ENCODE measurements around the gene ATOSB.

The ATOSB gene

DNA sequence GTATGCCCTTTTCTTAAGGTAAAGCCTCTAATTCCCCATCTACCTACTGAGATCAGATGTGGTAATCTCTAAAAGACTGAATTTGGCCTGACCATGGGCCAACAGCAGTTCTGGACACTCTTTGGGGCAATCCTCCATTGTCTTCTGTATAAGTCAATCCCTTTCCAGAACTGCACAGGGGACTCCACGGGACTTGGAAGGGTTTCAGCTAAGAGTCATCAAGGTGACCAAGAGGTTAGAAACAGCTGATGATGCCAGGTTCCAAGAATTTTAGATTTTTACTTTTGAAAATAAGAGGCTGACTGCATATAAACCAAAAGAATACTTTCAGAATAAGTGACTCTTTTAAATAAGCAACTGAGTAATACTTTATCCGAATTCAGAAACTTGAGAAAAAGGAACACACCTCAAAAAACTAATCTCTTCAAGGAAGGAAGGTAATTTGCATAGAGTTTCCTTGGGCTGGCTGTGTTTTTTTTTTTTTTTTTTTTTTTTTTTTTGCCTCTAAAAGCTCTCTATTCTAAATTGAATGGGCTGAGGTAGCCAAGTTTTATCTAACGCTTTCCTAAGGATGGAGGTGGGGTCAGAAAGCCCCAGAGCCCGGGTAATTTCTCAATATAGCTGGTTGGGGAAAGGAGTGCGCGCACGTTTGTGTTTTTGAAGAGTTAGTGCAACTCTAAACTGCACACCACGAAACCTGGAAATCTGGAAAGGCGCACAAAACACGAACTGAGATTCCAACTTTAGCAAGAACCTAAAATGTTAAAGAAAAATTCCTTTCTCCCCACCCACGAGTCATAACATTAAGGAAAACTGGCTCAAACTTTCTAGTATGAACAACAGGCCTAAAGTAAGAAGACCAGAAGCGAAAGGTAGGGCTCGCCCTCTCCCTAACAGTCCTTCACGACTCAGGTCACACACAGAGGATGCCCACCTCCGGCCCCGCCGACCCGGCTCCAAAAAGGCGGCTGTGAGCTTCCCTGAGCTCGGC is 44.5 kb downstream of the ATOSB start:
- H3K4me1 ChIP-seq (ENCODE audit: control insufficient read depth, low read depth, low read length) = peaks cover 12% of the 10 kb centered on the region
- H2BK5ac ChIP-seq (ENCODE audit: low read length) = peak overlapping the region; percentile 67
- peaks cover 16% of the 10 kb centered on the region for H3K79me1 ChIP-seq (ENCODE audit: low read length)
- peak overlapping the region; percentile 64 for H3K4ac ChIP-seq (ENCODE audit: low read depth, low read length)
- WGBS (ENCODE audit: extremely low coverage, insufficient coverage, low lambda C conversion rate) = no CpG with 5 or more reads among the region's 20 CpGs
- peak overlapping the region; percentile 99 for H3K4me3 ChIP-seq (ENCODE audit: low read length)
- no peak overlapping the region for H2BK120ac ChIP-seq (ENCODE audit: low read depth, low read length)
- H3K27me3 ChIP-seq (ENCODE audit: insufficient read depth, low read length, poor library complexity) = no peaks in the 10 kb centered on the region
- H4K8ac ChIP-seq (ENCODE audit: low read depth, low read length) = peak overlapping the region; percentile 59
- H3K36me3 ChIP-seq (ENCODE audit: control insufficient read depth, insufficient read depth, low read length) = peaks cover 28% of the 10 kb centered on the region
- H2BK15ac ChIP-seq (replicated peaks; ENCODE audit: low read depth) = no peak overlapping the region
- peaks cover 56% of the 10 kb centered on the region for H3K79me2 ChIP-seq (ENCODE audit: control insufficient read depth, insufficient read depth, low read length)
- H3K4me2 ChIP-seq (ENCODE audit: low read length) = peak overlapping the region; percentile 100
- peak overlapping the region; percentile 75 for H2AK5ac ChIP-seq (ENCODE audit: low read length)
- peak overlapping the region; percentile 96 for H3K27ac ChIP-seq (ENCODE audit: low read depth, low read length)
- H3K9ac ChIP-seq (ENCODE audit: low read length) = peak overlapping the region; percentile 99
- no peak overlapping the region for H4K5ac ChIP-seq (ENCODE audit: low read length)
- H3K18ac ChIP-seq (ENCODE audit: low read length) = peak overlapping the region; percentile 86
- H3K23ac ChIP-seq (ENCODE audit: low read length) = peak overlapping the region; percentile 95
- DNase-seq = peak; percentile 49
- H3K56ac ChIP-seq (ENCODE audit: low read length) = peak overlapping the region; percentile 99

DNA sequence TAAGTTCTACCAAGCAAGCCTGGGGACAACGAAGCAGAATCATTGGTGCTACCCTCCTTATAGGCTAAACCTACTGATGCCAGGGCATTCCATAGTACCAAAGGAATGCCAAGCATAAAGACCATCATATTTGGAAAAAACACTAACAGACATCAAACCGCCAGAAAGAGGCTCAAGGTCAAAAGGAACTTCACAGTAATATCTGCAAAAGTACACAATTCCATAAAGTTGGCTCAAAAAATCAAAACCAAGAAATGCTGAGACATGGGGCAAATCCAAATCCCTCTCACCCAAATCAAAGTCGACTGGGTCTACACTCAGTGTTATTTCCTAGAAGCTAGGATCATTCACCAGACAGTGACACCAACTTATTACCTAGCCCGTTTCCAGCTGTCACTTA is 46.6 kb downstream of the ATOSB start:
- no peak overlapping the region for H2BK120ac ChIP-seq (ENCODE audit: low read depth, low read length)
- no CpG with 5 or more reads among the region's 4 CpGs for WGBS (ENCODE audit: extremely low coverage, insufficient coverage, low lambda C conversion rate)
- no peak overlapping the region for H4K8ac ChIP-seq (ENCODE audit: low read depth, low read length)
- H3K4me2 ChIP-seq (ENCODE audit: low read length) = peak overlapping the region; percentile 52
- H2AK5ac ChIP-seq (ENCODE audit: low read length) = no peak overlapping the region
- peaks cover 25% of the 10 kb centered on the region for H3K79me1 ChIP-seq (ENCODE audit: low read length)
- H3K27me3 ChIP-seq (ENCODE audit: insufficient read depth, low read length, poor library complexity) = no peaks in the 10 kb centered on the region
- peaks cover 36% of the 10 kb centered on the region for H3K36me3 ChIP-seq (ENCODE audit: control insufficient read depth, insufficient read depth, low read length)
- no peak overlapping the region for H3K27ac ChIP-seq (ENCODE audit: low read depth, low read length)
- peak overlapping the region; percentile 60 for H3K56ac ChIP-seq (ENCODE audit: low read length)
- no peak overlapping the region for H2BK15ac ChIP-seq (replicated peaks; ENCODE audit: low read depth)
- H3K9ac ChIP-seq (ENCODE audit: low read length) = peak overlapping the region; percentile 59
- no peak for DNase-seq
- H3K4ac ChIP-seq (ENCODE audit: low read depth, low read length) = no peak overlapping the region
- H3K23ac ChIP-seq (ENCODE audit: low read length) = no peak overlapping the region
- no peak overlapping the region for H3K4me3 ChIP-seq (ENCODE audit: low read length)
- no peak overlapping the region for H3K18ac ChIP-seq (ENCODE audit: low read length)
- H2BK5ac ChIP-seq (ENCODE audit: low read length) = no peak overlapping the region
- H3K79me2 ChIP-seq (ENCODE audit: control insufficient read depth, insufficient read depth, low read length) = peaks cover 60% of the 10 kb centered on the region
- no peak overlapping the region for H4K5ac ChIP-seq (ENCODE audit: low read length)
- peaks cover 12% of the 10 kb centered on the region for H3K4me1 ChIP-seq (ENCODE audit: control insufficient read depth, low read depth, low read length)

DNA sequence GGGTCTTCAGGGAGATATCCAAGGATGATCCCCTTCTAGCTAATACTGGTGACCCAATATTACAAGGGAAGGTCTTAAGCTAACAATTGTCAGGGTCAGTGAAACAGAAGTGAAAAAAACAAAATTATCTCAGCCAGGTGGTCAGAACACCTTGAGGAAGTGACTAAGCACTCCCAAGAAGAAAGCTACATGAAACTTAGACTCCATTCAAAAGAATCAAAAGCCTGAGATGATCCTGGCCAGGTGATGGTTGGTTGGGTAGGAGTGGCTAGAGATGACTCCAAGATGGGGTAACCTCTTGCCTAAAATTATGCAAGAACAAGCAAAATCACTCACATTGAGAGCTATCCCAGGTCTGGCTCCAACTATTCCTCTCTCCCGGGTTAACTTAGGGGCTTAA is 48.6 kb downstream of the ATOSB start:
- Histone ChIP-seq H3K79me2 (ENCODE audit: control insufficient read depth, insufficient read depth, low read length) (peaks cover 59% of the 10 kb centered on the region), H2BK5ac (ENCODE audit: low read length) (no peak overlapping the region), H4K8ac (ENCODE audit: low read depth, low read length) (no peak overlapping the region), H2BK120ac (ENCODE audit: low read depth, low read length) (no peak overlapping the region), H3K36me3 (ENCODE audit: control insufficient read depth, insufficient read depth, low read length) (peaks cover 51% of the 10 kb centered on the region), H2BK15ac (replicated peaks; ENCODE audit: low read depth) (no peak overlapping the region), H3K23ac (ENCODE audit: low read length) (no peak overlapping the region), H3K4me2 (ENCODE audit: low read length) (no peak overlapping the region), H3K18ac (ENCODE audit: low read length) (no peak overlapping the region), H3K27me3 (ENCODE audit: insufficient read depth, low read length, poor library complexity) (no peaks in the 10 kb centered on the region), H3K27ac (ENCODE audit: low read depth, low read length) (no peak overlapping the region), H4K5ac (ENCODE audit: low read length) (no peak overlapping the region), H3K4me3 (ENCODE audit: low read length) (no peak overlapping the region), H2AK5ac (ENCODE audit: low read length) (no peak overlapping the region), H3K4ac (ENCODE audit: low read depth, low read length) (no peak overlapping the region), H3K56ac (ENCODE audit: low read length) (no peak overlapping the region), H3K9ac (ENCODE audit: low read length) (no peak overlapping the region), H3K79me1 (ENCODE audit: low read length) (peaks cover 33% of the 10 kb centered on the region), H3K4me1 (ENCODE audit: control insufficient read depth, low read depth, low read length) (peaks cover 9% of the 10 kb centered on the region)
- no peak for DNase-seq
- no CpG with 5 or more reads among the region's 1 CpG for WGBS (ENCODE audit: extremely low coverage, insufficient coverage, low lambda C conversion rate)

DNA sequence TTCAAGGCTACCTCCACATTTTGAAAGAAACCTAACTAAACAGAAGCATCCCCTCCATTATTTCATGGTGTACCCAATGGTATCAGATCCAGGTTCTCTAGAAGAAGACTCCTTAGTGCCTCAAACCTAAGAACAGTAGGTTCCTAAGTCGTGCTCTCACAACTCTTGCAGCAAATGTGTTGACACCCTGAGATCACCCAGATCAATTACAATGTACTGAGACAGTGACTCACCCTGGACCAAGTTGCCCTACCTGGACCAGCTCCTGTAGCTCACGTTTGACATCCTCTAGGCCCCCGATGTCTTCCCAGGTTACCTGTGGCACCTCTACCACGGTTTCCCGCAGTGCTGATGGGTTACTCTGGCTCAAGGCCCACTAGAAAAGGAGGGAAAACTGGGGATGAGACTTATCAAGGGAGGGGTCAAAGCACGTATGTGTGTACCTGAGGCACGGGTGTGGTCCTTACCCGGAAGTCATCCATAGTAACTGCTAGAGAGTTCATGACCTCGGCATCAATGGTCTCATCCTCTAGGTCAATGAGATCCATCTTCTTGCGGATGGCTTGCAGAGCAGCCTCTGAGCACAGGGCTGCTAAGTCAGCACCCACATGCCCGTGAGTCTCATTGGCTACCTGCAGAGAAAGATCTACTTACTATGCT is 55.0 kb downstream of the ATOSB start:
- Histone ChIP-seq H4K5ac (ENCODE audit: low read length) (no peak overlapping the region), H2BK5ac (ENCODE audit: low read length) (no peak overlapping the region), H3K79me1 (ENCODE audit: low read length) (peaks cover 34% of the 10 kb centered on the region), H2BK120ac (ENCODE audit: low read depth, low read length) (no peak overlapping the region), H3K23ac (ENCODE audit: low read length) (no peak overlapping the region), H2AK5ac (ENCODE audit: low read length) (no peak overlapping the region), H3K4ac (ENCODE audit: low read depth, low read length) (no peak overlapping the region), H2BK15ac (replicated peaks; ENCODE audit: low read depth) (no peak overlapping the region), H3K9ac (ENCODE audit: low read length) (no peak overlapping the region), H3K27ac (ENCODE audit: low read depth, low read length) (no peak overlapping the region), H3K56ac (ENCODE audit: low read length) (no peak overlapping the region), H3K27me3 (ENCODE audit: insufficient read depth, low read length, poor library complexity) (no peaks in the 10 kb centered on the region), H3K4me3 (ENCODE audit: low read length) (no peak overlapping the region), H4K8ac (ENCODE audit: low read depth, low read length) (no peak overlapping the region), H3K36me3 (ENCODE audit: control insufficient read depth, insufficient read depth, low read length) (peaks cover 72% of the 10 kb centered on the region), H3K79me2 (ENCODE audit: control insufficient read depth, insufficient read depth, low read length) (peaks cover 4% of the 10 kb centered on the region), H3K4me2 (ENCODE audit: low read length) (no peak overlapping the region), H3K4me1 (ENCODE audit: control insufficient read depth, low read depth, low read length) (no peaks in the 10 kb centered on the region), H3K18ac (ENCODE audit: low read length) (no peak overlapping the region)
- no CpG with 5 or more reads among the region's 11 CpGs for WGBS (ENCODE audit: extremely low coverage, insufficient coverage, low lambda C conversion rate)
- DNase-seq = no peak

DNA sequence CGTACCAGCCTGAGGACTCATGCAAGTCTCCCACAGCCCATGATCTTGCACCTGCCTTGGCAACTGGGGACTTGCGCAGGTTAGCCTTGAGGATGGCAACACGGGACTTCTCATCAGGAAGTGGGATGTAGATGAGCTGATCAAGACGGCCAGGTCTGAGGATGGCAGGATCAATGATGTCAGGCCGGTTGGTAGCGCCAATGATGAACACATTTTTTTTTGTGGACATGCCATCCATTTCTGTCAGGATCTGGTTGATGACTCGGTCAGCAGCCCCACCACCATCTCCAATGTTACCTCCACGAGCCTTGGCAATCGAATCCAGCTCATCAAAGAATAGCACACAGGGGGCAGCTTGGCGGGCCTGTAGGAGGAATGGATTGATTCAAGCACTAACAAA is 56.2 kb downstream of the ATOSB start:
- Histone ChIP-seq H2BK5ac (ENCODE audit: low read length) (no peak overlapping the region), H3K27ac (ENCODE audit: low read depth, low read length) (no peak overlapping the region)

More for the DNA sequence above, 56.2 kb downstream of the ATOSB start:
- Histone ChIP-seq H3K79me1 (ENCODE audit: low read length) (peaks cover 28% of the 10 kb centered on the region), H3K4me3 (ENCODE audit: low read length) (no peak overlapping the region), H3K4me2 (ENCODE audit: low read length) (no peak overlapping the region), H3K4ac (ENCODE audit: low read depth, low read length) (no peak overlapping the region), H3K9ac (ENCODE audit: low read length) (no peak overlapping the region), H2BK120ac (ENCODE audit: low read depth, low read length) (no peak overlapping the region), H3K23ac (ENCODE audit: low read length) (no peak overlapping the region), H3K27me3 (ENCODE audit: insufficient read depth, low read length, poor library complexity) (no peaks in the 10 kb centered on the region), H3K79me2 (ENCODE audit: control insufficient read depth, insufficient read depth, low read length) (no peaks in the 10 kb centered on the region), H2AK5ac (ENCODE audit: low read length) (no peak overlapping the region), H3K18ac (ENCODE audit: low read length) (no peak overlapping the region), H3K4me1 (ENCODE audit: control insufficient read depth, low read depth, low read length) (no peaks in the 10 kb centered on the region), H2BK15ac (replicated peaks; ENCODE audit: low read depth) (no peak overlapping the region), H3K56ac (ENCODE audit: low read length) (no peak overlapping the region), H4K5ac (ENCODE audit: low read length) (no peak overlapping the region), H3K36me3 (ENCODE audit: control insufficient read depth, insufficient read depth, low read length) (peaks cover 63% of the 10 kb centered on the region), H4K8ac (ENCODE audit: low read depth, low read length) (no peak overlapping the region)
- no peak for DNase-seq
- WGBS (ENCODE audit: extremely low coverage, insufficient coverage, low lambda C conversion rate) = no CpG with 5 or more reads among the region's 10 CpGs

All from mesendoderm (in vitro differentiated cells).